Fibroblast of the aortic adventitia (primary cell): Measurements from ENCODE around the gene ZFHX3. TPM values are rescaled to one million over a fixed set of nuclear protein-coding genes. Genes with fewer than 3 reads are reported as not detected.

ENCODE experiments used
- DNase-seq: peaks from one replicate; pipeline ENCODE4 v3.0.0-alpha.2; 2010; ENCODE audit warnings: low read depth
- H3K4me3 ChIP-seq: 2 replicates; pipeline ENCODE4 v1.5.1; 2011; ENCODE audit warnings: low read depth, mild to moderate bottlenecking, control low read depth, low read length, moderate library complexity
- CTCF ChIP-seq: IDR thresholded peaks from 2 replicates; pipeline ENCODE4 v1.5.1; 2011; ENCODE audit warnings: mild to moderate bottlenecking, low read length, control low read depth, inconsistent platforms; ENCODE audit not compliant: insufficient read depth
- total RNA-seq: library from RNA; depleted of rRNA; stranded (reverse); fragments of >200 nt; gene quantifications from 2 replicates; pipeline ENCODE4 v1.2.3, GENCODE V29; 2012; ENCODE audit warnings: low replicate concordance

Gene ZFHX3
- total RNA-seq, 1 donor: 8.1 TPM

- no peak for DNase-seq
- no peak for TF ChIP-seq CTCF
- H3K4me3 ChIP-seq: no peak overlapping the region
These were observed 15.2 kb downstream of the ZFHX3 start for GRCh38 chr16:73032541-73033270.

GRCh38 chr16:73031984-73032383 is 15.9 kb downstream of the ZFHX3 start:
- no peak for TF ChIP-seq CTCF
- DNase-seq: no peak
- H3K4me3 ChIP-seq: no peak overlapping the region

GRCh38 chr16:73031155-73031866 is 16.6 kb downstream of the ZFHX3 start:
- no peak for TF ChIP-seq CTCF
- no peak overlapping the region for H3K4me3 ChIP-seq
- no peak for DNase-seq

GRCh38 chr16:73028721-73029361 is 19.1 kb downstream of the ZFHX3 start:
- no peak for DNase-seq
- no peak overlapping the region for H3K4me3 ChIP-seq
- no peak for TF ChIP-seq CTCF

- DNase-seq: no peak
- no peak overlapping the region for H3K4me3 ChIP-seq
- TF ChIP-seq CTCF: no peak
These were observed 19.7 kb downstream of the ZFHX3 start for GRCh38 chr16:73028263-73028662.

- TF ChIP-seq CTCF: no peak
- no peak overlapping the region for H3K4me3 ChIP-seq
- no peak for DNase-seq
These were observed 20.2 kb downstream of the ZFHX3 start for GRCh38 chr16:73027685-73028111.
